Measurements from ENCODE around the gene GOLGA6L25. TPM values are rescaled to one million over a fixed set of nuclear protein-coding genes. Genes with fewer than 3 reads are reported as not detected.

Gene GOLGA6L25
- total RNA-seq, 1 donor from 2014 or later = not detected

Other genes starting within 250 kb of the GOLGA6L25 start
- gene HERC2, start 231.4 kb upstream of the GOLGA6L25 start, total RNA-seq = 22.6 and 29.2 TPM in 2 replicates
- gene GOLGA6L24, start 195.5 kb upstream of the GOLGA6L25 start, total RNA-seq = not detected in 2 replicates
- not detected in 2 replicates for gene GOLGA8F, start 174.9 kb upstream of the GOLGA6L25 start, total RNA-seq
- gene GOLGA8G, start 20.6 kb upstream of the GOLGA6L25 start, total RNA-seq = not detected in 2 replicates
- 0.13 TPM in 1 of 2 replicates, not detected in the other for gene GOLGA8M, start 158.9 kb downstream of the GOLGA6L25 start, total RNA-seq

Data from bronchial epithelial cell (primary cell).